GM23338 (cell line): ENCODE measurements around the gene FBN3.

Experiments used
- EZH2 ChIP-seq: fragments of 200-600 bp; sonication (generic); IDR thresholded peaks from one replicate; pipeline ENCODE4 v1.8.0; 2017; ENCODE audit warnings: antibody characterized with exemption, mild to moderate bottlenecking, low read depth; ENCODE audit not compliant: unreplicated experiment
- TF ChIP-seq, protein P1 (sequence below), 2 experiments: fragments of 200-600 bp in 1 of 2; sonication (generic) in 1 of 2; conservative IDR thresholded peaks; 2 replicates each; pipeline versions ENCODE4 v1.5.1 to v1.6.1; 2016 to 2017; ENCODE audit warnings: antibody characterized with exemption in 2 of 2, low read depth in 2 of 2, mild to moderate bottlenecking in 2 of 2, moderate library complexity in 1 of 2
- TF ChIP-seq, protein P2 (sequence below): IDR thresholded peaks from one replicate; pipeline ENCODE4 v1.6.1; 2018; ENCODE audit warnings: antibody characterized with exemption; ENCODE audit not compliant: unreplicated experiment

DNA sequence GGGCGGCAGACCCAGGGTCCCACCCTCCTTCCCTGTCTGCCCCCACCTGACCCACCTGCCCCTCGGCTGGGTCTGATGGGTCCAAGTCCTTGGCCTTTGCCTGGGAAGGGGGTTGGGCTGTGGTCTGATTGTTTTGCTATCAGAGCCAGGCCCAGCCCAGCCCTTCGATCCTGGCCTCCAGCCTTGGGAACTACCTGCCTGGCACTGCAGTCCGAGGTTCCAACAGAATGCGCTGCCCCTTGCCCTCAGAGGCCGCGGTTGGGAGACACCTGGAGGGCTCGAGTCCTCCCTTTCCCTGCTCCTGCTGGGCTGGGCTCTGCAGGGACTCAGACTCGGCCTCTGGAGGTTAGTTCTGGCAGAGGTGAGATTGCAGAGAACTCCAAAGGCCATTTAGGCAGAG, 95.2 kb downstream of the FBN3 start:
- TF ChIP-seq, protein P1, sequence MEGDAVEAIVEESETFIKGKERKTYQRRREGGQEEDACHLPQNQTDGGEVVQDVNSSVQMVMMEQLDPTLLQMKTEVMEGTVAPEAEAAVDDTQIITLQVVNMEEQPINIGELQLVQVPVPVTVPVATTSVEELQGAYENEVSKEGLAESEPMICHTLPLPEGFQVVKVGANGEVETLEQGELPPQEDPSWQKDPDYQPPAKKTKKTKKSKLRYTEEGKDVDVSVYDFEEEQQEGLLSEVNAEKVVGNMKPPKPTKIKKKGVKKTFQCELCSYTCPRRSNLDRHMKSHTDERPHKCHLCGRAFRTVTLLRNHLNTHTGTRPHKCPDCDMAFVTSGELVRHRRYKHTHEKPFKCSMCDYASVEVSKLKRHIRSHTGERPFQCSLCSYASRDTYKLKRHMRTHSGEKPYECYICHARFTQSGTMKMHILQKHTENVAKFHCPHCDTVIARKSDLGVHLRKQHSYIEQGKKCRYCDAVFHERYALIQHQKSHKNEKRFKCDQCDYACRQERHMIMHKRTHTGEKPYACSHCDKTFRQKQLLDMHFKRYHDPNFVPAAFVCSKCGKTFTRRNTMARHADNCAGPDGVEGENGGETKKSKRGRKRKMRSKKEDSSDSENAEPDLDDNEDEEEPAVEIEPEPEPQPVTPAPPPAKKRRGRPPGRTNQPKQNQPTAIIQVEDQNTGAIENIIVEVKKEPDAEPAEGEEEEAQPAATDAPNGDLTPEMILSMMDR (conservative IDR thresholded peaks at IDR 0.05; ENCODE audit: low read depth in 2 of 2) = no peak
- no peak for TF ChIP-seq EZH2
- TF ChIP-seq, protein P2, sequence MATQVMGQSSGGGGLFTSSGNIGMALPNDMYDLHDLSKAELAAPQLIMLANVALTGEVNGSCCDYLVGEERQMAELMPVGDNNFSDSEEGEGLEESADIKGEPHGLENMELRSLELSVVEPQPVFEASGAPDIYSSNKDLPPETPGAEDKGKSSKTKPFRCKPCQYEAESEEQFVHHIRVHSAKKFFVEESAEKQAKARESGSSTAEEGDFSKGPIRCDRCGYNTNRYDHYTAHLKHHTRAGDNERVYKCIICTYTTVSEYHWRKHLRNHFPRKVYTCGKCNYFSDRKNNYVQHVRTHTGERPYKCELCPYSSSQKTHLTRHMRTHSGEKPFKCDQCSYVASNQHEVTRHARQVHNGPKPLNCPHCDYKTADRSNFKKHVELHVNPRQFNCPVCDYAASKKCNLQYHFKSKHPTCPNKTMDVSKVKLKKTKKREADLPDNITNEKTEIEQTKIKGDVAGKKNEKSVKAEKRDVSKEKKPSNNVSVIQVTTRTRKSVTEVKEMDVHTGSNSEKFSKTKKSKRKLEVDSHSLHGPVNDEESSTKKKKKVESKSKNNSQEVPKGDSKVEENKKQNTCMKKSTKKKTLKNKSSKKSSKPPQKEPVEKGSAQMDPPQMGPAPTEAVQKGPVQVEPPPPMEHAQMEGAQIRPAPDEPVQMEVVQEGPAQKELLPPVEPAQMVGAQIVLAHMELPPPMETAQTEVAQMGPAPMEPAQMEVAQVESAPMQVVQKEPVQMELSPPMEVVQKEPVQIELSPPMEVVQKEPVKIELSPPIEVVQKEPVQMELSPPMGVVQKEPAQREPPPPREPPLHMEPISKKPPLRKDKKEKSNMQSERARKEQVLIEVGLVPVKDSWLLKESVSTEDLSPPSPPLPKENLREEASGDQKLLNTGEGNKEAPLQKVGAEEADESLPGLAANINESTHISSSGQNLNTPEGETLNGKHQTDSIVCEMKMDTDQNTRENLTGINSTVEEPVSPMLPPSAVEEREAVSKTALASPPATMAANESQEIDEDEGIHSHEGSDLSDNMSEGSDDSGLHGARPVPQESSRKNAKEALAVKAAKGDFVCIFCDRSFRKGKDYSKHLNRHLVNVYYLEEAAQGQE = no peak
